BLaER1 treated with 17β-estradiol and CSF1 and Interleukin-3, amounts not matched to agents 10 nM and 100 nM (cell line): ENCODE measurements around the gene FBXW5.
A peak's percentile ranks its signal among the peaks of the same experiment; 100 is the strongest.

ENCODE experiments used
- H3K27ac ChIP-seq, 11 experiments: shearing (Covaris generic); formaldehyde crosslinking; 2 replicates each; pipeline ENCODE4 v1.8.1; 2022
- H3K27me3 ChIP-seq, 11 experiments: shearing (Covaris generic); formaldehyde crosslinking; 2 replicates each; pipeline ENCODE4 v1.8.1; 2022
- H3K36me3 ChIP-seq, 11 experiments: shearing (Covaris generic); formaldehyde crosslinking; 2 replicates each; pipeline ENCODE4 v1.8.1; 2022
- H3K4me1 ChIP-seq, 10 experiments: shearing (Covaris generic); formaldehyde crosslinking; 2 replicates each; pipeline ENCODE4 v1.8.1; 2022
- H3K4me2 ChIP-seq, 11 experiments: shearing (Covaris generic); formaldehyde crosslinking; 2 replicates each; pipeline ENCODE4 v1.8.1; 2022
- H3K4me3 ChIP-seq, 10 experiments: shearing (Covaris generic); formaldehyde crosslinking; 2 replicates each; pipeline ENCODE4 v1.8.1; 2022
- H3K9ac ChIP-seq, 11 experiments: shearing (Covaris generic); formaldehyde crosslinking; 2 replicates each; pipeline ENCODE4 v1.8.1; 2022
- H3K9me3 ChIP-seq, 11 experiments: shearing (Covaris generic); formaldehyde crosslinking; replicated peaks in 1 of 11; 2 replicates each; pipeline ENCODE4 v1.8.1; 2022
- H4K20me1 ChIP-seq, 11 experiments: shearing (Covaris generic); formaldehyde crosslinking; 2 replicates each; pipeline ENCODE4 v1.8.1; 2022
- Cebpa-rat ChIP-seq, 11 experiments: shearing (Covaris generic); IDR thresholded peaks; 2 replicates each; pipeline ENCODE4 v1.8.1; 2022

Gene FBXW5

DNA sequence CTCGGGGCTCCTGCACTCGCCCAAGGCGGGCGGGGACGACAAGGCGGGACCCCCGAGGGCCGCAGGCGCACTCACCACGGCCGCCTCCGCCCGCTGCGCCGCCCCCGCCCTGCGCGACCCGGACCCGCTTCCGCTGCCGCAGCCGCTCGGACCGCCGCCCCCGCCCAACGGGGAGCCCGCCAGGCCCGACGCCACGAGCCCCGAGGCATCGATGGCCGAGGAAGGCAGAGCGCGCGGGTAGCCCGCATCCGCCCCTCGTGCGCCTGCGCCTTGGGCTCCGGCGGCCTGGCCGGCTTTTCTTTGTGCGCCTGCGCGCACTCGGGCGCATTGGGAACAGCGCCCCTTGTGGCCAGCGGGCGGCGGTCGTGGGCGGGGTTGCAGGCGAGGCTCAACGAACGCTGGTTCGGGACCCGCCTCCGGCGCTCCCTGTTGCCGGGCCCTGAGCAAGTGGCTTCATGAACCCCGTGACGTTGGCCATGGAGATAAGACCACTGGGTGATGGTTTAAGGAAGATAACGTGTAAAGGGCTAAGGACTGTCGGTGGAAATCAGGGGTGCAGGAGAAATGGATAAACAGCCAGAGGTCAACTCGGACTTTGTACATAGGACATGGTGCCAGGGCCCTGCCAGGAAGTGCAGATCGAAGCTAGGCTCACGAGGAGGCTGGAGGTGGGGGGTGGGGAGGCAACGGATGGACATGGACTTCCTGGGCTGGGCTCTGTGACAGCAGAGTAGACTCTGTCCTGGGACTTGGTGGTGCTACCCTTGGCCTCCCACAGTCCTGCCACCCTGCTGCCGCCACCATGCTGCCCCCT is at the start of gene FBXW5, which contains the start of gene C8G:
FBXW5 (minus strand) TSS at position 220 of the 814 bp plus-strand sequence. CDS start 655 bp downstream, outside the sequence.
C8G (plus strand) TSS at position 725 of the 814 bp plus-strand sequence; CDS start at position 803, 78 bp downstream.
- H3K4me2 ChIP-seq, result peak within 1 kb of the TSS; percentile 95 to 98 (median 97)
- H3K4me1 ChIP-seq, result peaks cover 27 to 74% (median 50%) of the 10 kb centered on the region in 10 experiments
- H3K27me3 ChIP-seq, result no peaks in the 10 kb centered on the region
- no peaks in the 10 kb centered on the region for H3K9me3 ChIP-seq
- H3K4me3 ChIP-seq, result peak within 1 kb of the TSS; percentile 83 to 100 (median 98)
- H4K20me1 ChIP-seq, result peaks cover 41 to 46% (median 44%) of the 10 kb centered on the region in 11 experiments; a peak in 21 of 22 replicates
- H3K27ac ChIP-seq, result peak within 1 kb of the TSS; percentile 84 to 96 (median 93)
- H3K9ac ChIP-seq, result peak within 1 kb of the TSS; percentile 92 to 98 (median 95)
- no peak for TF ChIP-seq Cebpa-rat (IDR thresholded peaks at IDR 0.05)
- peaks cover 33 to 40% (median 36%) of the 10 kb centered on the region in 11 experiments for H3K36me3 ChIP-seq

DNA sequence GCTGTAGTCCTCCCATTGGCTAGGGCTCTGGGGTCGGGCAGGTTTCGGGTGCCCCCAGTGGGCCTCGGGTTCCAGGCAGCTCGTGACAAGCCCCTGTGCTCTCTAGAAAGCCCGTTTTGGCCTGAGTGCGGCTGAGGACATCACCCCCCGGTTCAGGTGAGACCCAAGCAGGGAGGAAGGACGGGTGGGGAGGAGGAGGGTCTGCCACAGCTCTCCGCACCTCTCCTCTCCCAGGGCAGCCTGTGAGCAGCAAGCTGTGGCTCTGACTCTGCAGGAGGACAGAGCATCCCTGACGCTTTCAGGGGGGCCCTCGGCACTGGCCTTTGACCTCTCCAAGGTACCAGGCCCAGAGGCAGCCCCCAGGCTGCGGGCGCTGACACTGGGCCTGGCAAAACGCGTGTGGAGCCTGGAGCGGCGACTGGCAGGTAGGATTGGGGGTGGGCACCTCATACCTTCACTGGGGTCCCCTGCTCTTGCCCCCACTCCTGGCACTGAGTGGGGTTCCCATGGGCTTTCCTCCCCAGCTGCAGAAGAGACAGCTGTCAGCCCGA is 48.4 kb upstream of the FBXW5 start:
- Histone ChIP-seq H3K4me2 (peak overlapping the region; percentile 96 to 100 (median 99)), H3K4me1 (peaks cover 39 to 59% (median 50%) of the 10 kb centered on the region in 10 experiments), H3K36me3 (peaks cover 0 to 19% (median 8%) of the 10 kb centered on the region in 11 experiments; a peak in 10 of 22 replicates), H4K20me1 (peaks cover 0 to 32% (median 11%) of the 10 kb centered on the region in 11 experiments; a peak in 14 of 22 replicates), H3K27ac (peak overlapping the region in 10 of 11 experiments; percentile 66 to 90 (median 82); a peak in 21 of 22 replicates), H3K9ac (peak overlapping the region; percentile 80 to 90 (median 85)), H3K4me3 (peak overlapping the region; percentile 64 to 88 (median 81)), H3K9me3 (no peaks in the 10 kb centered on the region), H3K27me3 (peaks cover 0 to 12% (median under 1%) of the 10 kb centered on the region in 11 experiments; a peak in 6 of 22 replicates)
- no peak for TF ChIP-seq Cebpa-rat (IDR thresholded peaks at IDR 0.05)

DNA sequence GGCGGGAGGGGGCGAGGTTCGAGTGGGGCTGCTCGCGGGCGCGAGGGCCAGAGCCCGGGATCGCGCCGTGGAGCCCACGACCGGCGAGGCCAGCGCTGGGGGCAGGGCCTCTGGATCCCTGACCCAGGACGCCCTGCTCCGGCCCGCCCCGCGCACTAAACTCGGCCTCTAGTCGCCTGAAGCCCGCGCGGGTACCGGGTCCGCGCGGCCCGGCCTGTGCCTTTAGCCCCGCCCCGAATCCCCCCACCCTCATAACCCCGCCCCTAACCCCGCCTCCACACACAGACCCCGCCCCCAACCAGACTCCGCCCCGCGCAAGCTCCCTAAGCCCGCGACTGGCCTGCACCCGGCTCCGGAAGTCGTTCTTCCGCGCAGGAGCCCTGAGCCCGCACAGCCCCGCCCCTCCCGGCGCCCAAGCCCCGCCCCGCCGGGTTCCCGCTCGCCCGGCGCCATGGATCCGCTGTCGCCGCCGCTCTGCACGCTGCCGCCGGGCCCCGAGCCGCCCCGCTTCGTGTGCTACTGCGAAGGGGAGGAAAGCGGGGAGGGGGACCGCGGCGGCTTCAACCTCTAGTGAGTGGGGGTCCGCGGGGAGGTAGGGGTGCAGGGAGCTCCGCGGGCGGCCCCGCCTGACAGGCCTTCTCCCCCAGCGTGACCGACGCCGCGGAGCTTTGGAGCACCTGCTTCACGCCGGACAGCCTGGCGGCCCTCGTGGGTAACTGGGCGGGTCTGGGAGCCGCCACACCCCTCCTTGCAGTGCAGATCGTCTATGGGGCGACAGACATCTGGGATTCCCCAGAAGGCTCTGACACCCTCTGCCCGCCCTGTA is 47.7 kb upstream of the FBXW5 start, which contains the start of gene PAXX:
PAXX (plus strand) TSS at position 430 of the 826 bp plus-strand sequence; CDS start at position 452, 22 bp downstream.
- Histone ChIP-seq H3K9me3 (no peaks in the 10 kb centered on the region), H3K27ac (peak within 1 kb of the TSS in 10 of 11 experiments; percentile 66 to 90 (median 82); a peak in 21 of 22 replicates), H4K20me1 (peaks cover 0 to 32% (median 11%) of the 10 kb centered on the region in 11 experiments; a peak in 14 of 22 replicates), H3K4me2 (peak within 1 kb of the TSS; percentile 96 to 100 (median 99)), H3K9ac (peak within 1 kb of the TSS; percentile 80 to 90 (median 85)), H3K27me3 (peaks cover 0 to 18% (median 7%) of the 10 kb centered on the region in 11 experiments; a peak in 14 of 22 replicates), H3K4me3 (peak within 1 kb of the TSS; percentile 64 to 88 (median 81)), H3K36me3 (peaks cover 0 to 19% (median 8%) of the 10 kb centered on the region in 11 experiments; a peak in 10 of 22 replicates), H3K4me1 (peaks cover 32 to 52% (median 43%) of the 10 kb centered on the region in 10 experiments)
- TF ChIP-seq Cebpa-rat (IDR thresholded peaks at IDR 0.05), result no peak

DNA sequence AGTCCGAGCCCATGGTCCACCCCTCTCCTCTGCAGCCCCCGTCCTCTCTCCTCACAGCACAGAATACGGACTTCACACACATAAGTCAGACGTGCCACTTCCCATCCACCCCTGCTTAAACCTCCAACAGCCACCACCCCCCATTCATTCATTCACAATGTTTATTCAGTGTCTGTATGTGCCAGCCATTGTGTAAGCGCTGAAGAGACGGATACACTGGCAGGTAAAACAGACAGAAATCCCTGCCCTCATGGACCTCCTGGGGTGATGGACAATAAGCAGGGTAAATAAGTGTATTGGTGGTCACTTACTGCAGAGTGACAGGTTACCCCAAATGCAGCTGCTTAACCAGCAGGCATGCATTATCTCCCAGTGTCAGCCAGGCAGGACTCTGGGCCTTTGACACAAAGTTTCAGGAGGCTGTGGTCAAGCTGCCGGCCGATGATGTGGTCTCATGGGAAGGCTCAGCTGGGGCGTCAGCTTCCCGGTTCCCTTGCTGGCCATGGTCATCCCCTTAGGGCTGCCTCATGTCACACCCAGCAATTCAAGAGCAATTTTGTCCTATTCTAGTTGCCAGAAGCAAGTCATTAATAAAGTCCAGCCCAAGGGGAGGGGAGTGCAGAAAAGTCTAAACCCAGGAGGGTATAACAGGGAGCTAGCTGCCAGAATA is 45.8 kb upstream of the FBXW5 start:
- H3K4me2 ChIP-seq, result no peak overlapping the region

GRCh38 chr9:136988872-136989271 is 44.3 kb upstream of the FBXW5 start:
- Histone ChIP-seq H3K4me3 (no peak overlapping the region), H3K9me3 (no peaks in the 10 kb centered on the region), H3K4me1 (peaks cover 13 to 23% (median 19%) of the 10 kb centered on the region in 10 experiments), H3K4me2 (no peak overlapping the region), H3K27me3 (peaks cover 26 to 51% (median 40%) of the 10 kb centered on the region in 11 experiments), H3K27ac (no peak overlapping the region), H3K9ac (no peak overlapping the region), H3K36me3 (peaks cover 0 to 7% (median 5%) of the 10 kb centered on the region in 11 experiments; a peak in 8 of 22 replicates), H4K20me1 (peaks cover 0 to 14% (median 8%) of the 10 kb centered on the region in 11 experiments; a peak in 14 of 22 replicates)
- TF ChIP-seq Cebpa-rat (IDR thresholded peaks at IDR 0.05), result no peak

More for the DNA sequence above, 45.8 kb upstream of the FBXW5 start:
- peaks cover 11 to 36% (median 25%) of the 10 kb centered on the region in 11 experiments for H3K27me3 ChIP-seq
- H3K36me3 ChIP-seq, result peaks cover 0 to 18% (median 8%) of the 10 kb centered on the region in 11 experiments; a peak in 10 of 22 replicates
- H3K9ac ChIP-seq, result no peak overlapping the region
- no peak for TF ChIP-seq Cebpa-rat (IDR thresholded peaks at IDR 0.05)
- peaks cover 0 to 20% (median 11%) of the 10 kb centered on the region in 11 experiments; a peak in 14 of 22 replicates for H4K20me1 ChIP-seq
- H3K27ac ChIP-seq, result no peak overlapping the region
- peaks cover 16 to 34% (median 26%) of the 10 kb centered on the region in 10 experiments for H3K4me1 ChIP-seq
- H3K9me3 ChIP-seq, result no peaks in the 10 kb centered on the region
- no peak overlapping the region for H3K4me3 ChIP-seq

- Histone ChIP-seq H4K20me1 (no peaks in the 10 kb centered on the region; a peak in 1 of 22 replicates), H3K27ac (no peak overlapping the region), H3K36me3 (no peaks in the 10 kb centered on the region), H3K9me3 (no peaks in the 10 kb centered on the region), H3K27me3 (peaks cover 33 to 71% (median 57%) of the 10 kb centered on the region in 11 experiments), H3K4me1 (peaks cover 0 to 10% (median under 1%) of the 10 kb centered on the region in 10 experiments; a peak in 6 of 20 replicates), H3K4me2 (no peak overlapping the region), H3K9ac (no peak overlapping the region), H3K4me3 (no peak overlapping the region)
- TF ChIP-seq Cebpa-rat (IDR thresholded peaks at IDR 0.05), result no peak
Measured at GRCh38 chr9:136985853-136986252, 41.3 kb upstream of the FBXW5 start.

GRCh38 chr9:136985027-136985602 is 40.6 kb upstream of the FBXW5 start:
- TF ChIP-seq Cebpa-rat (IDR thresholded peaks at IDR 0.05), result no peak
- H3K27ac ChIP-seq, result no peak overlapping the region
- H3K4me3 ChIP-seq, result no peak overlapping the region

More at GRCh38 chr9:136985027-136985602, 40.6 kb upstream of the FBXW5 start:
- no peak overlapping the region for H3K4me2 ChIP-seq
- H3K9me3 ChIP-seq, result no peaks in the 10 kb centered on the region
- no peaks in the 10 kb centered on the region for H3K36me3 ChIP-seq
- H3K27me3 ChIP-seq, result peaks cover 33 to 71% (median 57%) of the 10 kb centered on the region in 11 experiments
- no peak overlapping the region for H3K9ac ChIP-seq
- peaks cover 0 to 10% (median 0%) of the 10 kb centered on the region in 10 experiments; a peak in 4 of 20 replicates for H3K4me1 ChIP-seq
- no peaks in the 10 kb centered on the region; a peak in 1 of 22 replicates for H4K20me1 ChIP-seq
